Left colon (tissue), 2 donors: ENCODE results near the gene PTPA. TPM values are rescaled to one million over a fixed set of nuclear protein-coding genes. Genes with fewer than 3 reads are reported as not detected.

Experiments
- ATAC-seq: fragments of 200-7000 bp; cut with Tn5 transposase; one replicate; pipeline ENCODE4 v1.9.1; 2020; ENCODE audit warnings: mild to moderate bottlenecking, moderate library complexity
- DNase-seq, 2 donors: peaks; one replicate each; pipeline ENCODE4 v3.0.0-alpha.2; 2020
- intact Hi-C, 2 donors: fragments of 100-400 bp; cut with DNase I in 1 of 2; cut with micrococcal nuclease in 1 of 2; formaldehyde crosslinking; loops; one replicate each; pipeline versions ENCODE4 v1.11.2 to v1.14.0; 2022; cut with DNase I, micrococcal nuclease
- total RNA-seq, 2 donors: library from RNA; stranded (reverse); fragmentation: NEBNext Ultra II Directional; extraction: Animal tissue kit (Norgen Biotek cat#: 25700); gene quantifications; one replicate each; pipeline ENCODE4 v1.2.1, GENCODE V29; 2021
- donor health status: DM: no; HTN: no; CAD: no.
- donor health status: DM: yes; HTN: yes; CAD: no.

Gene PTPA
- total RNA-seq, 2 donors from 2014 or later, result 90.8 to 91.9 TPM

DNA sequence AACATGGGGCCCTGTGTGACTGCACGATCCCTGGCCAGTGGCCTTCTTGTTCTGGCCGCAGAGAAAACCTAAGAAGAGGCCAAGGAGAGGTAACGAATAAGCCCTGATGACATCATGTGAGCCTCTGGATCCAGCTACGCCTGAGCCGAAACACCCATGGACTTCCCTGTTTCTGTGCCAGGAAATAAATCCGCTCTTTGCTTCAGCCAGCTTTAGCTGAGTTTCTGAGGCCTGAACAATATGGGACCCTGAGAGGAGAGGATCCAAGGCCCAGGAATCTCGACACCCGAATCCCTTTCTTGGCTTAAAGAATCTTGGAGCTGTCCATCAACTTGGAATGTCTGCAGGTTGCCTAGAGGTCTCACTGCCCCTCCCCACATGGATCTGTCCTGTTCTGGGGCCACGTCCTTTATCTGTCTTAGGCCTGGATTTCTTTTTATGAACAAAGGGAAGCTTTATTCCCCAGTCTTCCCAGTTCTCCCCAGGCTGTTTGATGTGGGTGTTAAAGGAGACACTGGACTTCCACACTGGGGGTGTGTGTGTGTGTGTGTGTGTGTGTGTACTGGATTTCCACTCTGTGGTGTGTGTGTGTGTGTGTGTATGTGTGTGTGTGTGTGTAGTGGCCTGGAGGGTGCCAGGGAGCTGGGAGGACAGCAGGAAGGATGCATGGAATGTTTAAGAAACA, 53.2 kb downstream of the PTPA start:
- DNase-seq (peak; percentile 52 to 67), ATAC-seq (peak; percentile 66)
- intact Hi-C loops, result no loop called here

DNA sequence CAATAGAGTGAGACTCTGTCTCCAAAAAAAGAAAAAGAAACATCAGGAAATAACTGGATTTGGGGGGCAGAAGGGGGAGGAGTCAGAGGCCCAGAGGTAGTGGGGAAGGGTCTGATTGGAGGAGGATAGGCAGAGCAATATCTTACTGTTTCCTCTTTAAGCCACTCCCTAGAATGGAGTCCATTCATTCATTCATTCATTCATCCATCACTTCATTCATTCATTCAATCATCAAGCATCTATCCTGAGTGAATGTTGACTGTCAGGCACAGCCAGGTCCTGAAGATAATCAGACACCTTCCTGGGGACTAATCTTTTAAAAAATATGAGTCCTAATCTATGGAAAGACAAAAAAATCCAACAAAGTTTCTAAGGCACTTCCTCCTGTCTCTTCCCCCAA, 54.0 kb downstream of the PTPA start:
- intact Hi-C loops, result no loop called here
- DNase-seq (no peak), ATAC-seq (no peak)

DNA sequence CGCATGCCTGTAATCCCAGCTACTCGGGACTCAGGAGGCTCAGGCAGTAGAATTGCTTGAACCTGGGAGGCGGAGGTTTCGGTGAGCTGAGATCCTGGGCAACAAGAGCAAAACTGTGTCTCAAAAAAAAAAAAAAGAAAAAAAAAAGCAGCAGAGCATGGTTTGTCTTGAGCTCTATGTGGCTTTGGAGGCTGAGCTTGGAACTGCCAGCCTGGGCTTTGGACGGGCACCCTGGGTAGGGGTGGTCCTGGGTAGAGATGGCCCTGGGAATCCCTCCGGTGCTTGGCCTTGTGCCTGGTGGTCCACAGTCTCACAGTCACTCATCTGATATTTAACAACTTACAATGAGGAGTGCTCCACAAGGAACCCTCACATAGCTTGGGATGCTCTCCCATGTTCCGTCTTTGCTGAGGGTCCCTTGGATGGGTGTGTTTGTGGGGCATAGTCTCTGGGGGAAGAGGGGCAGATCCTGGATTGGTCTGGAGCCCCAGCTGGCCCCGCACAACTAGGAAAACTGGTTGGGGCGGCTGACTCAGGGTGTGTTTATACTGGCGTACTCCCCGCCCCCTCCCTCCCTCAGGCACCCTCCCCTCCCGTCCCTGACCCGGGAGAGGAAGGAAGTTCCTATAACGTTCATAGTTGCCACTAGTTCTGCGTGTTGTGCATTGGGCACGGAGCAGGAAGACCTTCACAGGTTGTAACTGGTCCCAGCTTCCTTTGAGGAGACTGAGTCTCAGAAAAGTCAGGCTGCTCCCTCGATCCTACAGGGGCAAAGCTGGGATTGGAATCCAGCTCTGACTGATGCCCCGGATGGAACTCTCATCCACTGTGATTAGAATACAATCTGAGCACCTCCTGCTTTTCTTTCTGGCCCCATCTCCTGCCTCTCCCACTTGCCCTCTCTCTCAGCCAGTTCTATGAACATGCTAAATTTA, 55.7 kb downstream of the PTPA start:
- ATAC-seq, result peak; percentile 85
- intact Hi-C loops, result no loop called here

DNA sequence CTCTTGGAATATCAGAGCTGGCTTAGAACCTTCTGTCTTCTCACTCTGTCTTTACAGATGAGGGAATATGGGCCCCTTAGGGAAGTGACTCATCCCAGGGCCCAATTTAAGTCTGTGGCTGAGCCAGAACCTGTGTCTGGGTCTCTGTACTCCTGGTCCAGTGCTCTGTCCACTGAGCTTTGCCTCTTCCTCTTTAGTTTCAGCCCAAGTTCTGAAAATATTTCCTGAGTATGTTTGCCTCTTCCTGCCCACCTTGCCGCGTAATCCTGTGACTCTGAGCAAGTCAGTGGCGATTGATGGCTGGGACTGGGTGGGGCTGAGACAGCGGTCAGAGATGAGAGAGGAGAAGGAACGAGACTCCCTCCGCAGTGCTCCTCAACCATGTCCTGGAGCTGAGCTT, 59.0 kb downstream of the PTPA start:
- intact Hi-C loops, result loop anchor here in 1 of 2 donors (10.0 kb wide), 2 partner anchors 325 to 435 kb away; no protein-coding TSS in a partner anchor
- DNase-seq, result no peak
- ATAC-seq, result no peak

More for the DNA sequence above, 55.7 kb downstream of the PTPA start:
- DNase-seq, result peak; percentile 91 to 93

DNA sequence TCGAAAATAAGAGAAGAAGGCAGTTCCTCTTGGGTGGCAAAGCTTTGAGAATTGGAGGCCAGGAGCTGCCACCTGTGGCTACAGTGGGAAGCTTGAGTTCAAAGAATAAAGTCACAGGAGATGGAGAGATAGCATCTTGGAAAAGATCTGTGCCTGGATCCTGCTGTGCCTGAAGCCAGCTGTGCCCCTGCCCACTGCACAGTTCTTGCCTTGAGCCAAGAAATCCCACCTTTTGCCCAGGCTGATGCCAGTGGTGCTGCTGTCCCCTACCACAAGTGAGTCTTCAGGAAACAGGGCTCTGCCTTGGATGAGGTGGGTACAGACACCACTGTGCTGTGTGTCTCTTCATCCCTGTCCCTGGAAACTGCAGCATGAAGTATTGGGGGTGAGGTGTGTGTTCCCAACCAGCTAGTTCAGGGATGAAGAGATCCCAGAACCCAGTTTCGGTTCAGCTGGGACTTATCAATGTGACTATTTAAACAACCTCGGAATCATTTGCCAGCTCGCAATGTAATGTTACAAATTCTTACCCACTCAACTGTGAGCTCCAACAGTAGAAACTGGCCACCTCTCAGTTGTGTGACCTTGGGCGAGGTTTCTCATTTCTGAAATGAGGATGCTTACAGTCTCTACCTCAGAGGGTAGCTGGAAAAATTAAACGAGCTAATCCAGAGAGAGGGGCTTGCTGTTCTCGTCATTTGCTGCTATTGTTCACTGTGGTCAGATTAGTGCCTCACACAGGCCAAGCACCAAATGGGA, 61.0 kb downstream of the PTPA start:
- no peak for DNase-seq
- ATAC-seq, result no peak
- intact Hi-C loops, result loop anchor here in 1 of 2 donors (10.0 kb wide), 2 partner anchors 323 to 433 kb away; no protein-coding TSS in a partner anchor

DNA sequence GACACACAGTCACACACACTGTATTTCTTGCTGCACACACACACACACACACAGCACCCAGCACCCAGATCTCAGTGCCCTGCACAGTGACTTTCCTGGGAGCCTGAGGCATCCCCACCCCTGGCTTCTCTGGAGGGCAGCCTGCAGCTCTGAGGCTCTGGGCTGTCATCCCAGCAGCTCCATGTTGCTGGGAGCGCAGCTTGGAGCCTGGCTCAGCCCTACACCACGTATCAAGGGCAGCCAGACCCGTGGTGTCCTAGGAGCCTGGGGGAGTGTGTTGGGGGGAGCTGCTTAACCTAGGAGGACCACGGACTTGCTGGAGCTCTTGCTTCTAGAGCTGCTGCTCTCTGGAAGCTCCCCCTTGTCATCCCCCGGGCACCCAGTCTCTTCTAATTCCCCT, 61.6 kb downstream of the PTPA start:
- no peak for ATAC-seq
- DNase-seq, result no peak
- intact Hi-C loops, result loop anchor here in 1 of 2 donors (10.0 kb wide), 2 partner anchors 322 to 432 kb away; no protein-coding TSS in a partner anchor

DNA sequence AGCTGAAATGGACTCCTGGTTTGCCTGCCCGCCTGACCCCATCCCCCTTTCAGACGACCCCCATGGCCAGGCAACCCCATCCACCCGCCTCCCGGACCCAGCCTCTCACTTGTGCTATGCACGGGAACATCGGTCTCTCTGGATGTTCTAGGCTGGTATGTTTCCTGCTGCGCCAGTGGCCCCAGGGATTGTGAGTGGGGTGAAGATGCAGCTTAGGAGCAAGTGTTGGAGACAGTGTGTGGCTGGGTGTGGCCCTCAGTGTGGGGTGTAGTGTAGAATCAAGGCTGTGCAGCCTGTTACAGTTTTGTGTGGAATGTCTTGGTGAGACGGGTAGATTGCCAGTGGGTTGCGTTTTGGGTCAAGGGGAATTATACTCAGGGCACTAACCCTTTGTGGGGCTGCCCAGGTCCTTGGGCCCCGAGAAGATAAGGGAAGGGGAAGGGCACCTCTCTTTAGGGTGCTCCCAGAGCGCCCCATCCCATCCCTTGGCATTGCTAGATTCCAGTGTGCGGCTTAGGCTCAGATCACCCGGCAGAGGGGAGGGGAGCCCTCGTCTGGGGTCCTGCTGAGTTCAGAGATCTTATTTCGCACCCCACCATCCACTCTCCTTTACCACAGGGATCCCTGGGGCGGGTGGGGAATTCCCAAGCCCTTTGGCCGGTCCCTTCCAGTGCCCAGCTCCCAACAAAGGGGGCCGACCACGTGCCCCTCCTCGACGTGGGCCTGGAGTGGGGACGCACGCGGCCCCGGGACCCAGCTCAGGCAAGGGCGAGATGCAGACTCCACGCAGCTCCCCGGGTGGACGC, 62.3 kb downstream of the PTPA start:
- intact Hi-C loops, result loop anchor here in 1 of 2 donors (10.0 kb wide), 2 partner anchors 321 to 431 kb away; no protein-coding TSS in a partner anchor
- ATAC-seq, result no peak
- DNase-seq, result no peak

DNA sequence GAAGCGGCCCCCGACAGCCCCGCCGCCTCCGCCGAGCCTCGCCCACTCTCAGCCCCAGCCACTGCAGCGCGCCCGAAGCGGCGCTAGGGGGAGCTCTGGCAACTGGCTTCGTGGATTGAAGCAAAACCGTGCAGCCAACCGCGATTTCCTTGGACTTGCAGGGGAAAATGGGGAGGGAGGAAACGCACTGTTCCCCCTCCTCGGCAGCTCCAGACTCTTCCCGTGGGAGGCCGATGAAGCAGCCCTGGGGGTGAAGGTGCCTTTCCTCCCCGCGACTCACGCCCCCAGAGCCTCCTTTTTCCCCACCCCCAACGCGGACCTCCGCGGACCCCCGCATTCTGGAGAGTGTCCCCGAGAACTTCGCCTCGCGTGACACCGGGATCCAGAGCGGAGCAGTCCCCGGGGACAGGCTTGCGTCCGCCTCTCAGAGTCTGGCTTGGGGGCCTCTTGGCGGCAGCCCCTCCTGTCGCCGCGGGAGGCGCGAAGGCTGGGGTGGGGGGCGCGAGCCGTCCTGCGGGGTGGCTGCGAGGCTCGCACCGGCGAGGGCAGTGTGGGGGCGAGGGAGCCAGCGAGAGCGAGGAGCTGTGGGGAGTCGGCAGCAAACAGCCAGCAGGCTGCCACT, 63.0 kb downstream of the PTPA start:
- intact Hi-C loops, result loop anchor here in 1 of 2 donors (10.0 kb wide), 2 partner anchors 321 to 431 kb away; no protein-coding TSS in a partner anchor
- DNase-seq, result peak; percentile 88 to 93
- peak; percentile 48 for ATAC-seq

DNA sequence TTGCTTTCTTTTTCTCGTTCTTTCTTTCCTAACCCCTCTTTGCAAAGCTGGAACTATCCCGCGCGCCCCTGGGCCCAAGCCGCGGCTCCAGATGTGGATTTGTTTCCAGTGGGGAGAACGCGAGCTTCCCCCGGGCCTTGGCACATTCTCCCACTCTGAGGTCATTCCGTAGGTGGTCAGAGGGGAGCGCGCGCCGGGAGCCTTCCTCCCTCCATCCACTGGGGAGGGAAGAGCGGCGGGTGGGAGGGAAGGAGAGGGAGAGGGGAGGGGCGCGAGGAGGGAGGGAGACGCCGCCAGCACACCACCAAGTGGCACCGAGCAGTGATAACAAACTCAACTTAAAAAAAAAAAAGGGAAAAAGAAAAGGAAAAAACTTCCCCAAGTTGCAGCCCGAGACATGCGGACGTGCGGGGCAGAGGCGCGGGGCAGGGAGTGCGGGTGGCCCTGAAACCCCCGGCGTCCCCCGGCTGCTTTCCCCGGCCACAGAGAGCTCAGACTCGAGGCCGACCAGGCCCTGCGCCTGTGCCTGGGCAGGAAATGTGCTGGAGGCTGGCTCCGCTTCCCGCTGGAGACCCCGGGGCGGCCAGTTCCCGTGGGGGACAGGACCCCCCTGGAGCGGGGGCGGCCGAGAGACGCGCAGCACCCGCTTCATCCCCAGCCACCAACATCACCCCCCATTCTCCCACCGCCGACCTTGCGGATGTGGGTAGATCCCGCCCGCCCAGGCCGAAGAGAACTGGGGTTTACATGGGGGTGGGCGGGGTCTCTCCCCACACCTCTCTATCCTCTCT, 63.7 kb downstream of the PTPA start:
- DNase-seq (peak; percentile 83 to 86), ATAC-seq (peak; percentile 53)
- intact Hi-C loops, result loop anchor here in 1 of 2 donors (10.0 kb wide), 2 partner anchors 320 to 430 kb away; no protein-coding TSS in a partner anchor

DNA sequence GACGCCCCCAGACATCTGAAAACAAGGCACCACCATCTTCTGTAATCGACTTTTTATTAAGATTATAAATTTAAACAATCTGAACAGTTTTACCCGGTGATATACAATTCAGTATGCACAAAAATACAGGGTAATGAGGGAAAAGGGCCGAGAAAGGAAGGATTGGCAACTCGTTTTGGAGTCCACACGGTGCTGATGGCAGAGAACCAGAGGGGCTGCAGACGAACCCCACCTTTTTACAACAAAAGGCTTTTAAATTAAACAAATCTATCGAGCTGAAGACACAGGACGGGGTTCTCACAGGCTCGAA, 64.3 kb downstream of the PTPA start:
- intact Hi-C loops, result loop anchor here in 1 of 2 donors (10.0 kb wide), 2 partner anchors 319 to 429 kb away; no protein-coding TSS in a partner anchor
- DNase-seq (no peak), ATAC-seq (no peak)

DNA sequence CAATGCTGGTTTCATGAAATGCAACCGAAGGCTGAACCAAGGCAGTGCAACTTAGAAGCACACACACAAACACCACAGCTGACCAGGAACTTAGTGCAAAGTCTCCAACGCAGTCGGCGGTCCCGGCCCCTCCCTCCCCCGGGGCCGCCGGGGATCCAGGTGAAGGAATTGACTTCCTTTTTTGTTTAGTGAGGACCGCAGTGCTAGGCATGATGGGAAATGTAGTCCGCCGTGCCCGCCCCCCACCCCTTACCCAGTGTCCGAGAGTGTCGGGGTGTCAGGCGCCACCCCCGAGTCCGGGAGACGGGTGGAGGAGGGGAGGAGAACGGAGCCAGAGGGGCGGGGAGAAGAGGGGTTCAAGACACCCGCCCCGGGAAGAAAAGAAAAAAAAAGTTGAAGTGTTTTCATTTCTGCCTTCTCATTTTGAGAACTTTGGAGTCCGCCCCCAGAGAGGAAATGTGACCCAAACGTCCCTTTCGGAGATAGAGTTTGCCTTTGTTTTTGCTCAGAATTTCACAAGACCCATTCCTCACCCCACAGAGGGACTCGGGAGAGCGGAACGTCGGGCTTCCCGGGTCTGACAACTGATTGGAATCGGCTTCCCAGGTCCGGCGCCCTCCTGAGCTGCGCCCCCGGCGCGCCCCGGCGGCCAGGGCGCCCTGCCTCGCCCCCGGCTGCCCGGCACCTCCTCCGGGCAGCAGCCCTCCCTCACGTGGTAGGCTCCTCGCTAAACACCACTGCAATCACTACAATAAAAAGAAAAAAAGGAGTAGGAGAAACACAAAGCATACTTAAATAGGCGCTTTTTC, 64.8 kb downstream of the PTPA start:
- DNase-seq, result peak; percentile 84 to 93
- intact Hi-C loops, result loop anchor here in 1 of 2 donors (10.0 kb wide), 2 partner anchors 319 to 429 kb away; no protein-coding TSS in a partner anchor
- ATAC-seq, result peak; percentile 50

DNA sequence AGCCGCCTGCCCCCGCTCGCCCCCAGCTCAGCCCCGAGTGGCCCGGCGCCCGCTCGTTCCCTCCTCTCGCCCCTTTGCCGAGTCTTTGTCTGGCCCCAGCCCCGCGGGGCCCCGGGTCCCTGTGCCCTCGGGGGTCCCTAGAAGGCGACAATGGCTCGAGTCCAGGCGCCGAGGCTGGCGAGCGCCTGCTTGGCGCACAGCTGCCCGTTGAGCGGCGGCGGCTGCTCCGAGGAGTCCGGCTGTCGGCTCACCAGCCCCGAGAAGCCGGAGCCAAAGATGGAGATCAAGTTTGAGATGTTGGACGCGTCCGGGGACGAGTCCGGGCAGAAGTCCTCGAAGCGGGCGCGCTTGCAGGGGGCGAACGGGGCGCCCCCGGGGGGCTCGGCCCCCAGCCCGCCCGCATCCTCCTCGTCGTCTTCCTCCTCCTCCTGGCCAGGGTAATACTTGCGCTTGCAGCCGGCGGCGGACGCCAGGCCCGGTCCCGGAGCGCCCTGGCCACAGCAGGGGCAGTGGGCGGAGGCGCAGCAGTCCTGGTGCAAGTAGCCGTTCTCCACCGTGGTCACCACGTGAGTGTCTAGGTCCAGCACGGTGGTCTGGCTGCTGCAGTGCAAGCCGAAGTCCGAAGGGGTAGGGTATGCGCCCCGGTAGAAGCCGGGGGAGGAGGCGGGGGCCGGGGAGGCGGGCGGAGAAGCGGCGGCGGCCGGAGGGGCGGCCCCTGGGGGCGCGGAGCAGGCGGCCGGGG, 65.7 kb downstream of the PTPA start:
- intact Hi-C loops, result loop anchor here in 1 of 2 donors (10.0 kb wide), 2 partner anchors 318 to 428 kb away; no protein-coding TSS in a partner anchor
- ATAC-seq (no peak), DNase-seq (peak in 1 of 2 donors; percentile 57)

DNA sequence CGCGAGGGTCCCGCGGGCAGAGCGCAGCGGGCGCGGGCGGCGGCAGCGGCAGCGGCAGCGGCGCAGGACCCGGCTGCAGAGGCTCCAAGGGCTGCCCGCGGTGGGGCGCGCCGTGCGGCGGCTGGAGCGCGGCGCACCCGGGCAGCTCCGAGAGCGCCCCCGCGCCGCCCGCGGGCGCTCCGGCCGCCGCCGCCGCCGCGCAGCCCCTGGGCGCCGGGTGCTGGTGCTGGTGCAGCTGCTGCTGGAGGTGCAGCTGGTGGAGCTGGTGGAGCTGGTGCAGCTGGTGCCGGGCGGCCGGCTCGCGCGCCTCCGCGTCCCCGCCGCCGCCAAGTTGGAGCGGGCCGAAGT, 66.2 kb downstream of the PTPA start:
- intact Hi-C loops, result loop anchor here in 1 of 2 donors (10.0 kb wide), 2 partner anchors 317 to 427 kb away; no protein-coding TSS in a partner anchor
- no peak for DNase-seq
- no peak for ATAC-seq

DNA sequence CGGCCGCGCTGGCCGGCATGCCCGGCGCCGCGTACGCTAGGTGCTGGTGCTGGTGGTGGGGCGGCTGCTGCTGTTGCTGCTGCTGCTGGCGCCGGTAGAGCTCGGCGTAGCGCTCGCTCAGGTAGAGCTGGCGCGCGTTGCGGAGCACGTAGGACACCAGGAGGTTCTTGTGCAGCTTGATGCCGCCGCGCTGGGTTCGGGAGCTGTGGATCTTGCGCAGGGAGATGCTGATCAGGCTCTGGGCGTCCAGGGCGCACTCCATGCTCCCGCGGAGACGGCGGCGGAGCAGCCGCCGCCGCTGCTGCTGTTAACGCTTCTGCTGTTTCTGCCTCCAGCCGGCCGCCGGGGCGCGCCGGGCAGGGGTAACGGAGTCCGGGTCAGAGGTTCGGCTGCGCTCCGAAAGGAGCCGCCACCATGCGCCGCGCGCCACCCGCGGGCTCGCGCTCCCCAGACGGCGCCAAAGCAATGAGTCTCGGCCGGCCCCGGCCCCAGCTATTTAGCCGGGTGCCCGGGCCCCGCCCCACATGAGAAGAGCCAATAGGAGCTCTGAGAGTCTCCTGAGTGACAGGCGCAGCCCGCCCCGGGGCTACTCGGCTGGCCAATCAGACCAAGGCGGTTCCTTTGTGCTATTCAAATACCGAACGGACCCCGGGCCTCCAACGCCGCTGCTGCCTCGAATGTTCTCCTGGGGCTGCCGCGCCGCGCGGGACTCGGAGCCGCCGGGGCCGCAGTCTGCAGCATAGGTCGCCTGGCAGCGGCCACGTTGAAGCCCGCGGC, 66.8 kb downstream of the PTPA start, which contains the start of gene IER5L:
TSS of gene IER5L (minus strand) at position 471 of the 777 bp plus-strand sequence. CDS start at position 262, 209 bp downstream.
- peak; percentile 67 for ATAC-seq
- DNase-seq, result peak; percentile 95 to 96
- intact Hi-C loops, result loop anchor here in 1 of 2 donors (10.0 kb wide), 2 partner anchors 317 to 427 kb away; no protein-coding TSS in a partner anchor
